MCF 10A (cell line): ENCODE results near the gene KANSL3. TPM values are rescaled to one million over a fixed set of nuclear protein-coding genes. Genes with fewer than 3 reads are reported as not detected.

Experiments
- BruUV-seq: library from RNA; stranded (reverse); fragments of 400-500 nt; replicated peaks from 2 replicates; lab custom pipeline; 2021; lab: Mats Ljungman, UMichigan
- CTCF ChIA-PET: fragments of 300-600 bp; sonication (Branson Sonifier 250); formaldehyde crosslinking; extraction: SDS; loops from one replicate; lab custom pipeline; 2021; ENCODE audit warnings: antibody characterized with exemption, inconsistent platforms; lab: Yijun Ruan, JAX
- POLR2A ChIA-PET: fragments of 300-600, 350-650 bp; sonication (Branson Sonifier 250); formaldehyde crosslinking; extraction: SDS; loops from one replicate; lab custom pipeline; 2020; ENCODE audit warnings: antibody characterized with exemption, inconsistent platforms; lab: Yijun Ruan, JAX
- DNase-seq: peaks from one replicate; pipeline ENCODE4 v3.0.0-alpha.2; 2018; ENCODE audit not compliant: unreplicated experiment
- H3K27ac Mint-ChIP-seq: one replicate; pipeline ENCODE4 v1.8.0; 2022; ENCODE audit warnings: mild to moderate bottlenecking, low read depth, mixed read lengths; ENCODE audit not compliant: unreplicated experiment
- H3K27me3 Mint-ChIP-seq: one replicate; pipeline ENCODE4 v1.8.0; 2022; ENCODE audit warnings: mixed read lengths; ENCODE audit not compliant: insufficient read depth, unreplicated experiment
- H3K36me3 Mint-ChIP-seq: one replicate; pipeline ENCODE4 v1.8.0; 2022; ENCODE audit warnings: mild to moderate bottlenecking, moderate library complexity, mixed read lengths; ENCODE audit not compliant: insufficient read depth, unreplicated experiment
- H3K4me1 Mint-ChIP-seq: one replicate; pipeline ENCODE4 v1.8.0; 2022; ENCODE audit warnings: mixed read lengths; ENCODE audit not compliant: insufficient read depth, unreplicated experiment
- H3K4me3 Mint-ChIP-seq: one replicate; pipeline ENCODE4 v1.8.0; 2022; ENCODE audit warnings: mild to moderate bottlenecking, moderate library complexity, mixed read lengths; ENCODE audit not compliant: unreplicated experiment
- H3K9me3 Mint-ChIP-seq: one replicate; pipeline ENCODE4 v1.8.0; 2022; ENCODE audit warnings: mixed read lengths; ENCODE audit not compliant: unreplicated experiment
- CTCF ChIP-seq: fragments of 200-600 bp; IDR thresholded peaks from one replicate; pipeline ENCODE4 v1.8.0; 2022; ENCODE audit warnings: antibody characterized with exemption, mild to moderate bottlenecking; ENCODE audit not compliant: unreplicated experiment
- intact Hi-C: fragments of 100-400 bp; cut with micrococcal nuclease; formaldehyde crosslinking; loops from 2 replicates; pipeline ENCODE4 v1.14.1; 2022
- total RNA-seq: library from RNA; stranded (reverse); gene quantifications from 2 replicates; pipeline ENCODE4 v1.2.3, GENCODE V29; 2022

Gene KANSL3
- total RNA-seq, 1 experiment from 2014 or later = 41.4 TPM

- no peaks in the 10 kb centered on the region for H3K4me1 Mint-ChIP-seq
- no peak for DNase-seq
- POLR2A ChIA-PET = no interaction called here
- TF ChIP-seq CTCF = no peak
- intact Hi-C loops = no loop called here
- H3K36me3 Mint-ChIP-seq = no peaks in the 10 kb centered on the region
- peaks cover 10% of the 10 kb centered on the region for H3K27me3 Mint-ChIP-seq
- CTCF ChIA-PET = no interaction called here
- no peaks in the 10 kb centered on the region for H3K9me3 Mint-ChIP-seq
- BruUV-seq = no TSS peak
- H3K27ac Mint-ChIP-seq = no peak overlapping the region
- H3K4me3 Mint-ChIP-seq = no peak overlapping the region
These were observed 46.9 kb upstream of the KANSL3 start for GRCh38 chr2:96684883-96685576.

GRCh38 chr2:96683972-96684820 is 46.1 kb upstream of the KANSL3 start:
- Mint-ChIP-seq H3K9me3 (no peaks in the 10 kb centered on the region), H3K27me3 (peaks cover 13% of the 10 kb centered on the region), H3K4me3 (no peak overlapping the region), H3K36me3 (no peaks in the 10 kb centered on the region), H3K4me1 (no peaks in the 10 kb centered on the region), H3K27ac (no peak overlapping the region)
- POLR2A ChIA-PET = no interaction called here
- TF ChIP-seq CTCF = no peak
- DNase-seq = no peak
- CTCF ChIA-PET = no interaction called here
- BruUV-seq = no TSS peak
- intact Hi-C loops = no loop called here

- Mint-ChIP-seq H3K36me3 (no peaks in the 10 kb centered on the region), H3K4me3 (no peak overlapping the region), H3K27ac (no peak overlapping the region), H3K4me1 (no peaks in the 10 kb centered on the region), H3K9me3 (no peaks in the 10 kb centered on the region), H3K27me3 (peaks cover 13% of the 10 kb centered on the region)
- intact Hi-C loops = no loop called here
- BruUV-seq = no TSS peak
- TF ChIP-seq CTCF = no peak
- ChIA-PET CTCF (no interaction called here), POLR2A (interaction anchor here (0.9 kb wide), 1 partner anchor 20 kb away, joined by 4 read pairs; no protein-coding TSS in a partner anchor)
- no peak for DNase-seq
These were observed 45.2 kb upstream of the KANSL3 start for GRCh38 chr2:96683307-96683706.

GRCh38 chr2:96681540-96681939 is 43.4 kb upstream of the KANSL3 start:
- no peak for DNase-seq
- CTCF ChIA-PET = no interaction called here
- H3K4me1 Mint-ChIP-seq = no peaks in the 10 kb centered on the region

More at GRCh38 chr2:96681540-96681939, 43.4 kb upstream of the KANSL3 start:
- POLR2A ChIA-PET = no interaction called here
- Mint-ChIP-seq H3K36me3 (no peaks in the 10 kb centered on the region), H3K27me3 (peaks cover 13% of the 10 kb centered on the region), H3K9me3 (no peaks in the 10 kb centered on the region), H3K27ac (no peak overlapping the region), H3K4me3 (no peak overlapping the region)
- BruUV-seq = no TSS peak
- intact Hi-C loops = no loop called here
- no peak for TF ChIP-seq CTCF
